HG03025 (cell line): ENCODE measurements around the gene CILP.
"Not testable (repeated sequence)": the region's sequence is repeated elsewhere in the genome, so short reads cannot be mapped to it uniquely, and the experiment has no call there.

Experiments
- ATAC-seq: cut with Tn5 transposase; IDR thresholded peaks from one replicate; pipeline ENCODE4 v1.9.1; 2021; ENCODE audit warnings: mild to moderate bottlenecking, moderate library complexity; ENCODE audit not compliant: unreplicated experiment, low FRiP score

Gene CILP

GRCh38 chr15:65210770-65211481, at the start of gene CILP:
TSS of gene CILP (minus strand) at chr15:65211473. CDS start at chr15:65209755, 1,718 bp downstream.
- no peak for ATAC-seq

- no peak for ATAC-seq
Observed at GRCh38 chr15:65260968-65261367, 49.7 kb upstream of the CILP start.

GRCh38 chr15:65259367-65259797, 48.1 kb upstream of the CILP start:
- no peak for ATAC-seq

GRCh38 chr15:65258375-65259262, 47.3 kb upstream of the CILP start:
- no peak for ATAC-seq

- ATAC-seq: no peak
Observed at GRCh38 chr15:65255486-65256140, 44.3 kb upstream of the CILP start.

- ATAC-seq: no peak
Observed at GRCh38 chr15:65254758-65255157, 43.5 kb upstream of the CILP start.

- no peak for ATAC-seq
Observed at GRCh38 chr15:65254356-65254755, 43.1 kb upstream of the CILP start.

- ATAC-seq: no peak
Observed at GRCh38 chr15:65249641-65250040, 38.4 kb upstream of the CILP start.

- no peak for ATAC-seq
Observed at GRCh38 chr15:65248511-65249255, 37.4 kb upstream of the CILP start.

GRCh38 chr15:65246939-65247338, 35.7 kb upstream of the CILP start:
- no peak for ATAC-seq

GRCh38 chr15:65246026-65246714, 34.9 kb upstream of the CILP start:
- ATAC-seq: no peak

GRCh38 chr15:65245096-65245856, 34.0 kb upstream of the CILP start:
- ATAC-seq: no peak

GRCh38 chr15:65244638-65245037, 33.4 kb upstream of the CILP start:
- no peak for ATAC-seq

- ATAC-seq: not testable (repeated sequence)
Observed at GRCh38 chr15:65236443-65236842, 25.2 kb upstream of the CILP start.

- ATAC-seq: no peak
Observed at GRCh38 chr15:65233696-65234095, 22.4 kb upstream of the CILP start.

GRCh38 chr15:65232520-65232919, 21.2 kb upstream of the CILP start:
- no peak for ATAC-seq

GRCh38 chr15:65231306-65231705, 20.0 kb upstream of the CILP start:
- no peak for ATAC-seq

- ATAC-seq: not testable (repeated sequence)
Observed at GRCh38 chr15:65226901-65227300, 15.6 kb upstream of the CILP start.

GRCh38 chr15:65226221-65226620, 14.9 kb upstream of the CILP start:
- ATAC-seq: no peak
